IPS DF 4.7 (cell line): ENCODE results near the gene PTPRN2.

Experiments
- DNase-seq: peaks from one replicate; pipeline ENCODE4 v3.0.0-alpha.2; 2013; ENCODE audit warnings: low spot score; ENCODE audit errors: extremely low read depth

Gene PTPRN2

GRCh38 chr7:158021836-158022235 is 565.8 kb downstream of the PTPRN2 start:
- no peak for DNase-seq

GRCh38 chr7:158020706-158021095 is 566.9 kb downstream of the PTPRN2 start:
- DNase-seq, result no peak

GRCh38 chr7:158019726-158020705 is 567.6 kb downstream of the PTPRN2 start:
- no peak for DNase-seq

- DNase-seq, result no peak
These were observed 568.5 kb downstream of the PTPRN2 start for GRCh38 chr7:158018971-158019645.

- no peak for DNase-seq
These were observed 569.4 kb downstream of the PTPRN2 start for GRCh38 chr7:158018098-158018762.

GRCh38 chr7:158017111-158018097 is 570.2 kb downstream of the PTPRN2 start:
- no peak for DNase-seq

- DNase-seq, result no peak
These were observed 571.2 kb downstream of the PTPRN2 start for GRCh38 chr7:158016180-158017097.

GRCh38 chr7:158015403-158016179 is 572.0 kb downstream of the PTPRN2 start:
- DNase-seq, result no peak

GRCh38 chr7:158014976-158015375 is 572.6 kb downstream of the PTPRN2 start:
- no peak for DNase-seq

- DNase-seq, result no peak
These were observed 574.4 kb downstream of the PTPRN2 start for GRCh38 chr7:158013085-158013668.

- no peak for DNase-seq
These were observed 575.7 kb downstream of the PTPRN2 start for GRCh38 chr7:158011941-158012340.

GRCh38 chr7:158010961-158011693 is 576.5 kb downstream of the PTPRN2 start:
- no peak for DNase-seq

- no peak for DNase-seq
These were observed 577.7 kb downstream of the PTPRN2 start for GRCh38 chr7:158009886-158010285.

GRCh38 chr7:158008267-158008666 is 579.4 kb downstream of the PTPRN2 start:
- no peak for DNase-seq

GRCh38 chr7:158007697-158008257 is 579.8 kb downstream of the PTPRN2 start:
- no peak for DNase-seq

- DNase-seq, result no peak
These were observed 580.6 kb downstream of the PTPRN2 start for GRCh38 chr7:158006841-158007696.

- DNase-seq, result no peak
These were observed 582.1 kb downstream of the PTPRN2 start for GRCh38 chr7:158005531-158005930.
